Activated CD4-positive, alpha-beta memory T cell treated with anti-CD3 and anti-CD28 coated beads, Interleukin-2, amount 10 ng/mL, durations not matched to agents 7 days and 5 days (primary cell): ENCODE data around the gene GARNL3. TPM values are rescaled to one million over a fixed set of nuclear protein-coding genes. Genes with fewer than 3 reads are reported as not detected.
A peak's percentile ranks its signal among the peaks of the same experiment; 100 is the strongest.

Experiments
- CTCF ChIA-PET: fragments of 350-600 bp; sonication (Branson Sonifier 250); formaldehyde crosslinking; loops from one replicate; lab custom pipeline; 2021; ENCODE audit warnings: antibody characterized with exemption, inconsistent platforms; lab: Charles Lee
- POLR2A ChIA-PET: fragments of 350-600 bp; sonication (Branson Sonifier 250); formaldehyde crosslinking; loops from one replicate; lab custom pipeline; 2021; ENCODE audit warnings: antibody characterized with exemption; lab: Charles Lee
- DNase-seq: peaks from one replicate; pipeline ENCODE4 v3.0.0-alpha.2; 2020
- H3K27ac Mint-ChIP-seq: one replicate; pipeline ENCODE4 v1.8.0; 2021; ENCODE audit warnings: mild to moderate bottlenecking, mixed read lengths
- H3K27me3 Mint-ChIP-seq: one replicate; pipeline ENCODE4 v1.8.0; 2021; ENCODE audit warnings: mixed read lengths
- H3K36me3 Mint-ChIP-seq: one replicate; pipeline ENCODE4 v1.8.0; 2021; ENCODE audit warnings: low read depth, mixed read lengths
- H3K4me1 Mint-ChIP-seq: one replicate; pipeline ENCODE4 v1.8.0; 2021; ENCODE audit warnings: mixed read lengths
- H3K4me3 Mint-ChIP-seq: one replicate; pipeline ENCODE4 v1.8.0; 2021; ENCODE audit warnings: mild to moderate bottlenecking, mixed read lengths
- H3K9me3 Mint-ChIP-seq: one replicate; pipeline ENCODE4 v1.8.0; 2021; ENCODE audit warnings: mixed read lengths
- total RNA-seq, 2 experiments: library from RNA; stranded (reverse); gene quantifications; one replicate each; pipeline ENCODE4 v1.2.3, GENCODE V29; 2021

The GARNL3 gene
- total RNA-seq, 2 experiments from 2014 or later = 0.86 to 0.95 TPM

GRCh38 chr9:127291246-127291778 lies 26.7 kb downstream of the GARNL3 start:
- peaks cover 13% of the 10 kb centered on the region for H3K4me1 Mint-ChIP-seq
- H3K27ac Mint-ChIP-seq = no peak overlapping the region
- no peaks in the 10 kb centered on the region for H3K9me3 Mint-ChIP-seq
- POLR2A ChIA-PET = interaction anchor here (1.9 kb wide), 1 partner anchor 160 kb away, joined by 7 read pairs; the partner anchor contains the start of genes LRSAM1 and RPL12
- CTCF ChIA-PET = interaction anchor here (0.7 kb wide), 1 partner anchor 331 kb away, joined by 3 read pairs; no protein-coding TSS in a partner anchor
- no peak for DNase-seq
- H3K4me3 Mint-ChIP-seq = no peak overlapping the region
- no peaks in the 10 kb centered on the region for H3K36me3 Mint-ChIP-seq
- H3K27me3 Mint-ChIP-seq = peaks cover 18% of the 10 kb centered on the region

- Mint-ChIP-seq H3K36me3 (no peaks in the 10 kb centered on the region), H3K4me3 (no peak overlapping the region), H3K27me3 (peaks cover 17% of the 10 kb centered on the region), H3K4me1 (peaks cover 13% of the 10 kb centered on the region), H3K27ac (no peak overlapping the region), H3K9me3 (no peaks in the 10 kb centered on the region)
- no peak for DNase-seq
- ChIA-PET POLR2A (no interaction called here), CTCF (no interaction called here)
Observed at GRCh38 chr9:127292415-127292814, 27.8 kb downstream of the GARNL3 start.

- Mint-ChIP-seq H3K4me3 (no peak overlapping the region), H3K27ac (no peak overlapping the region), H3K36me3 (no peaks in the 10 kb centered on the region), H3K27me3 (peaks cover 12% of the 10 kb centered on the region), H3K4me1 (peaks cover 13% of the 10 kb centered on the region), H3K9me3 (no peaks in the 10 kb centered on the region)
- ChIA-PET CTCF (no interaction called here), POLR2A (no interaction called here)
- DNase-seq = no peak
Observed at GRCh38 chr9:127293328-127293727, 28.8 kb downstream of the GARNL3 start.

GRCh38 chr9:127293767-127294166 lies 29.2 kb downstream of the GARNL3 start:
- ChIA-PET POLR2A (no interaction called here), CTCF (no interaction called here)
- Mint-ChIP-seq H3K27me3 (peaks cover 11% of the 10 kb centered on the region), H3K9me3 (no peaks in the 10 kb centered on the region), H3K36me3 (no peaks in the 10 kb centered on the region), H3K4me3 (no peak overlapping the region), H3K4me1 (peaks cover 13% of the 10 kb centered on the region), H3K27ac (no peak overlapping the region)
- peak; percentile 25 for DNase-seq

- Mint-ChIP-seq H3K4me1 (peaks cover 13% of the 10 kb centered on the region), H3K4me3 (no peak overlapping the region), H3K9me3 (no peaks in the 10 kb centered on the region), H3K36me3 (no peaks in the 10 kb centered on the region), H3K27ac (no peak overlapping the region), H3K27me3 (peaks cover 6% of the 10 kb centered on the region)
- CTCF ChIA-PET = no interaction called here
- POLR2A ChIA-PET = no interaction called here
- no peak for DNase-seq
Observed at GRCh38 chr9:127295005-127295404, 30.4 kb downstream of the GARNL3 start.

GRCh38 chr9:127300886-127301447 lies 36.4 kb downstream of the GARNL3 start:
- ChIA-PET CTCF (interaction anchor here (1.0 kb wide), 1 partner anchor 11 kb away, joined by 4 read pairs; no protein-coding TSS in a partner anchor), POLR2A (no interaction called here)
- no peak for DNase-seq
- Mint-ChIP-seq H3K4me3 (no peak overlapping the region), H3K9me3 (no peaks in the 10 kb centered on the region), H3K27ac (no peak overlapping the region), H3K4me1 (peaks cover 2% of the 10 kb centered on the region), H3K36me3 (no peaks in the 10 kb centered on the region), H3K27me3 (peaks cover 3% of the 10 kb centered on the region)

- POLR2A ChIA-PET = no interaction called here
- CTCF ChIA-PET = interaction anchor here (0.7 to 0.8 kb wide), 2 partner anchors 13 to 21 kb away, joined by 3 to 4 read pairs; no protein-coding TSS in a partner anchor
- no peak overlapping the region for H3K27ac Mint-ChIP-seq
- peaks cover 3% of the 10 kb centered on the region for H3K27me3 Mint-ChIP-seq
- DNase-seq = no peak
- H3K4me3 Mint-ChIP-seq = no peak overlapping the region
- H3K9me3 Mint-ChIP-seq = no peaks in the 10 kb centered on the region
- peaks cover 2% of the 10 kb centered on the region for H3K4me1 Mint-ChIP-seq
- H3K36me3 Mint-ChIP-seq = no peaks in the 10 kb centered on the region
Observed at GRCh38 chr9:127303830-127304229, 39.3 kb downstream of the GARNL3 start.

- ChIA-PET CTCF (no interaction called here), POLR2A (no interaction called here)
- Mint-ChIP-seq H3K36me3 (no peaks in the 10 kb centered on the region), H3K27ac (no peak overlapping the region), H3K4me3 (no peak overlapping the region), H3K27me3 (peaks cover 3% of the 10 kb centered on the region), H3K9me3 (no peaks in the 10 kb centered on the region), H3K4me1 (peaks cover 2% of the 10 kb centered on the region)
- DNase-seq = no peak
Observed at GRCh38 chr9:127305206-127305837, 40.7 kb downstream of the GARNL3 start.

GRCh38 chr9:127305838-127306226 lies 41.3 kb downstream of the GARNL3 start:
- DNase-seq = no peak
- H3K36me3 Mint-ChIP-seq = no peaks in the 10 kb centered on the region
- no peak overlapping the region for H3K4me3 Mint-ChIP-seq
- H3K27ac Mint-ChIP-seq = no peak overlapping the region
- H3K4me1 Mint-ChIP-seq = peaks cover 2% of the 10 kb centered on the region
- H3K27me3 Mint-ChIP-seq = peaks cover 3% of the 10 kb centered on the region
- POLR2A ChIA-PET = no interaction called here
- no peaks in the 10 kb centered on the region for H3K9me3 Mint-ChIP-seq
- CTCF ChIA-PET = no interaction called here

GRCh38 chr9:127307802-127308201 lies 43.2 kb downstream of the GARNL3 start:
- Mint-ChIP-seq H3K27ac (no peak overlapping the region), H3K4me1 (peaks cover 2% of the 10 kb centered on the region), H3K4me3 (no peak overlapping the region), H3K9me3 (no peaks in the 10 kb centered on the region), H3K27me3 (peaks cover 3% of the 10 kb centered on the region), H3K36me3 (no peaks in the 10 kb centered on the region)
- POLR2A ChIA-PET = interaction anchor here (1.2 kb wide), 1 partner anchor 144 kb away, joined by 3 read pairs; no protein-coding TSS in a partner anchor
- DNase-seq = no peak
- CTCF ChIA-PET = interaction anchor here (1.6 kb wide), 1 partner anchor 89 kb away, joined by 5 read pairs; the partner anchor contains the start of gene SLC2A8

GRCh38 chr9:127308652-127309434 lies 44.3 kb downstream of the GARNL3 start:
- H3K4me1 Mint-ChIP-seq = peaks cover 2% of the 10 kb centered on the region
- H3K36me3 Mint-ChIP-seq = no peaks in the 10 kb centered on the region
- CTCF ChIA-PET = interaction anchor here (0.6 to 1.6 kb wide), 3 partner anchors 88 to 725 kb away, joined by 3 to 5 read pairs (median 4); partner anchors contain the start of gene SLC2A8

GRCh38 chr9:127309715-127310114 lies 45.1 kb downstream of the GARNL3 start:
- H3K27me3 Mint-ChIP-seq = no peaks in the 10 kb centered on the region
- peaks cover 2% of the 10 kb centered on the region for H3K4me1 Mint-ChIP-seq
- no peaks in the 10 kb centered on the region for H3K36me3 Mint-ChIP-seq
- DNase-seq = no peak
- no peaks in the 10 kb centered on the region for H3K9me3 Mint-ChIP-seq
- no peak overlapping the region for H3K4me3 Mint-ChIP-seq
- ChIA-PET POLR2A (interaction anchor here (0.6 to 0.7 kb wide), 2 partner anchors 139 to 142 kb away, joined by 3 read pairs; partner anchors contain the start of genes LRSAM1 and RPL12), CTCF (interaction anchor here (1.6 kb wide), 1 partner anchor 87 kb away, joined by 5 read pairs; the partner anchor contains the start of gene SLC2A8)
- no peak overlapping the region for H3K27ac Mint-ChIP-seq

More at GRCh38 chr9:127308652-127309434, 44.3 kb downstream of the GARNL3 start:
- DNase-seq = no peak
- H3K27me3 Mint-ChIP-seq = peaks cover 2% of the 10 kb centered on the region
- no peaks in the 10 kb centered on the region for H3K9me3 Mint-ChIP-seq
- no peak overlapping the region for H3K27ac Mint-ChIP-seq
- no peak overlapping the region for H3K4me3 Mint-ChIP-seq
- POLR2A ChIA-PET = no interaction called here
